ENCODE measurements around the gene PIGC.

GRCh38 chr1:172446547-172446946, 2.7 kb upstream of the PIGC start:
- no peak for TF ChIP-seq CTCF (IDR thresholded peaks at IDR 0.05)
- no peak for TF ChIP-seq POLR2A (IDR thresholded peaks at IDR 0.05)

Measured in thyroid gland (tissue), 4 donors.